SU-DHL-6 (cell line): Measurements from ENCODE around the gene RNU1-4.
"Not testable (repeated sequence)": the region's sequence is repeated elsewhere in the genome, so short reads cannot be mapped to it uniquely, and the experiment has no call there.

Experiments
- CTCF ChIP-seq: fragments of 200-600 bp; sonication (generic); IDR thresholded peaks from one replicate; pipeline ENCODE4 v1.5.1; 2017; ENCODE audit warnings: antibody characterized with exemption, mild to moderate bottlenecking, low read length, moderate library complexity; ENCODE audit not compliant: insufficient read depth, poor library complexity, severe bottlenecking
- EZH2phosphoT487 ChIP-seq: fragments of 200-600 bp; sonication (generic), shearing (Covaris generic); conservative IDR thresholded peaks from 2 replicates; pipeline ENCODE4 v1.6.1; 2018; ENCODE audit warnings: mild to moderate bottlenecking, antibody characterized with exemption, low read length, moderate library complexity, mixed read lengths

GRCh38 chr1:16704076-16704475, 36.2 kb upstream of the RNU1-4 start:
- not testable (repeated sequence) for TF ChIP-seq CTCF, EZH2phosphoT487
